Parathyroid adenoma (tissue), 2 donors: Measurements from ENCODE around the gene KRTAP5-1.

Source experiments
- H2AFZ ChIP-seq: fragments of 300-600 bp; sonication (generic); one replicate; pipeline ENCODE4 v1.7.0; 2017; ENCODE audit warnings: antibody characterized with exemption, mild to moderate bottlenecking
- H3K27ac ChIP-seq: fragments of 300-600 bp; sonication (generic); one replicate; pipeline ENCODE4 v1.7.0; 2017
- H3K27me3 ChIP-seq: fragments of 300-600 bp; sonication (generic); one replicate; pipeline ENCODE4 v1.7.0; 2017; ENCODE audit warnings: low read length; ENCODE audit not compliant: control insufficient read depth, insufficient read depth
- H3K36me3 ChIP-seq: fragments of 300-600 bp; sonication (generic); one replicate; pipeline ENCODE4 v1.7.0; 2017; ENCODE audit warnings: low read length; ENCODE audit not compliant: control insufficient read depth, insufficient read depth
- H3K4me1 ChIP-seq: fragments of 300-600 bp; sonication (generic); one replicate; pipeline ENCODE4 v1.7.0; 2017; ENCODE audit warnings: control low read depth
- H3K4me2 ChIP-seq: fragments of 300-600 bp; sonication (generic); one replicate; pipeline ENCODE4 v1.7.0; 2017; ENCODE audit warnings: low read length
- H3K4me3 ChIP-seq: fragments of 300-600 bp; sonication (generic); one replicate; pipeline ENCODE4 v1.7.0; 2017; ENCODE audit warnings: low read depth, low read length
- H3K79me2 ChIP-seq: fragments of 300-600 bp; sonication (generic); one replicate; pipeline ENCODE4 v1.7.0; 2017; ENCODE audit warnings: control low read depth
- H3K9ac ChIP-seq: fragments of 300-600 bp; sonication (generic); one replicate; pipeline ENCODE4 v1.7.0; 2017; ENCODE audit warnings: mild to moderate bottlenecking
- H3K9me3 ChIP-seq: fragments of 300-600 bp; sonication (generic); one replicate; pipeline ENCODE4 v1.7.0; 2017; ENCODE audit warnings: low read length; ENCODE audit not compliant: control insufficient read depth
- CTCF ChIP-seq: fragments of 300-600 bp; sonication (generic); IDR thresholded peaks from one replicate; pipeline ENCODE4 v1.7.0; 2017; ENCODE audit warnings: antibody characterized with exemption, mild to moderate bottlenecking
- donor health status: primary hyperparathyroidism.

KRTAP5-1 gene

GRCh38 chr11:1570531-1570895 lies 14.6 kb downstream of the KRTAP5-1 start:
- Histone ChIP-seq H3K9me3 (no peaks in the 10 kb centered on the region), H3K27me3 (no peaks in the 10 kb centered on the region), H3K36me3 (no peaks in the 10 kb centered on the region), H3K79me2 (no peaks in the 10 kb centered on the region), H3K4me3 (no peak overlapping the region), H3K4me2 (no peak overlapping the region), H2AFZ (no peak overlapping the region), H3K9ac (no peak overlapping the region), H3K4me1 (no peaks in the 10 kb centered on the region), H3K27ac (no peak overlapping the region)
- no peak for TF ChIP-seq CTCF

GRCh38 chr11:1570001-1570453 lies 15.1 kb downstream of the KRTAP5-1 start:
- H3K9ac ChIP-seq, result no peak overlapping the region
- no peaks in the 10 kb centered on the region for H3K36me3 ChIP-seq
- H3K9me3 ChIP-seq, result no peaks in the 10 kb centered on the region
- H3K4me1 ChIP-seq, result no peaks in the 10 kb centered on the region
- H3K27ac ChIP-seq, result no peak overlapping the region
- H3K4me3 ChIP-seq, result no peak overlapping the region
- no peaks in the 10 kb centered on the region for H3K79me2 ChIP-seq
- TF ChIP-seq CTCF, result no peak
- H3K4me2 ChIP-seq, result no peak overlapping the region
- H3K27me3 ChIP-seq, result no peaks in the 10 kb centered on the region
- no peak overlapping the region for H2AFZ ChIP-seq

- Histone ChIP-seq H3K4me3 (no peak overlapping the region), H3K79me2 (no peaks in the 10 kb centered on the region), H3K27ac (no peak overlapping the region), H3K36me3 (no peaks in the 10 kb centered on the region), H3K27me3 (no peaks in the 10 kb centered on the region), H3K9me3 (no peaks in the 10 kb centered on the region), H3K4me2 (no peak overlapping the region), H3K9ac (no peak overlapping the region), H2AFZ (no peak overlapping the region), H3K4me1 (no peaks in the 10 kb centered on the region)
- TF ChIP-seq CTCF, result no peak
Measured at GRCh38 chr11:1569251-1569780, 15.8 kb downstream of the KRTAP5-1 start.

- Histone ChIP-seq H2AFZ (no peak overlapping the region), H3K79me2 (no peaks in the 10 kb centered on the region), H3K4me3 (no peak overlapping the region), H3K27ac (no peak overlapping the region), H3K9ac (no peak overlapping the region), H3K4me2 (no peak overlapping the region), H3K4me1 (no peaks in the 10 kb centered on the region), H3K36me3 (no peaks in the 10 kb centered on the region), H3K9me3 (no peaks in the 10 kb centered on the region), H3K27me3 (no peaks in the 10 kb centered on the region)
- no peak for TF ChIP-seq CTCF
Measured at GRCh38 chr11:1568441-1568911, 16.6 kb downstream of the KRTAP5-1 start.

GRCh38 chr11:1567721-1568100 lies 17.4 kb downstream of the KRTAP5-1 start:
- no peak for TF ChIP-seq CTCF
- H3K27ac ChIP-seq, result no peak overlapping the region
- no peaks in the 10 kb centered on the region for H3K27me3 ChIP-seq
- H3K4me1 ChIP-seq, result no peaks in the 10 kb centered on the region
- H3K79me2 ChIP-seq, result no peaks in the 10 kb centered on the region
- H3K4me2 ChIP-seq, result no peak overlapping the region
- H3K9me3 ChIP-seq, result no peaks in the 10 kb centered on the region
- no peak overlapping the region for H3K4me3 ChIP-seq
- H3K36me3 ChIP-seq, result no peaks in the 10 kb centered on the region
- H3K9ac ChIP-seq, result no peak overlapping the region
- H2AFZ ChIP-seq, result no peak overlapping the region
